DMS114 treated with DMSO at 0.1 percent for 48 hours (cell line): ENCODE data around the gene TPSAB1.
"Not testable (repeated sequence)": the region's sequence is repeated elsewhere in the genome, so short reads cannot be mapped to it uniquely, and the experiment has no call there.

Experiments used
- DNase-seq: peaks from one replicate; lab custom pipeline; 2025; ENCODE audit not compliant: unreplicated experiment; lab: John Stamatoyannopoulos, UW

Gene TPSAB1

GRCh38 chr16:1245452-1246020 is 5.0 kb downstream of the TPSAB1 start:
- no peak for DNase-seq

- DNase-seq = not testable (repeated sequence)
These were observed 7.5 kb downstream of the TPSAB1 start for GRCh38 chr16:1247903-1248537.

- DNase-seq = not testable (repeated sequence)
These were observed 8.7 kb downstream of the TPSAB1 start for GRCh38 chr16:1249031-1249755.

- not testable (repeated sequence) for DNase-seq
These were observed 13.3 kb downstream of the TPSAB1 start for GRCh38 chr16:1253701-1254364.

- DNase-seq = not testable (repeated sequence)
These were observed 14.3 kb downstream of the TPSAB1 start for GRCh38 chr16:1254821-1255220.

GRCh38 chr16:1255276-1256122 is 15.0 kb downstream of the TPSAB1 start, which contains the start of gene TPSD1:
TPSD1 (plus strand) TSS chr16:1256069; CDS start chr16:1256281, 212 bp downstream.
- not testable (repeated sequence) for DNase-seq

- DNase-seq = not testable (repeated sequence)
These were observed 15.9 kb downstream of the TPSAB1 start for GRCh38 chr16:1256296-1256873.

- DNase-seq = no peak
These were observed 16.4 kb downstream of the TPSAB1 start for GRCh38 chr16:1256874-1257322.

- no peak for DNase-seq
These were observed 17.2 kb downstream of the TPSAB1 start for GRCh38 chr16:1257561-1258224.

- no peak for DNase-seq
These were observed 17.7 kb downstream of the TPSAB1 start for GRCh38 chr16:1258225-1258600.

GRCh38 chr16:1258906-1259759 is 18.6 kb downstream of the TPSAB1 start:
- no peak for DNase-seq

GRCh38 chr16:1259760-1260068 is 19.2 kb downstream of the TPSAB1 start:
- no peak for DNase-seq

GRCh38 chr16:1260101-1260680 is 19.7 kb downstream of the TPSAB1 start:
- no peak for DNase-seq

- no peak for DNase-seq
These were observed 20.8 kb downstream of the TPSAB1 start for GRCh38 chr16:1261131-1261892.

- DNase-seq = no peak
These were observed 21.8 kb downstream of the TPSAB1 start for GRCh38 chr16:1262210-1262845.

GRCh38 chr16:1262846-1263221 is 22.3 kb downstream of the TPSAB1 start:
- no peak for DNase-seq

- DNase-seq = no peak
These were observed 23.3 kb downstream of the TPSAB1 start for GRCh38 chr16:1263591-1264344.
